ENCODE measurements around the gene DGKI. TPM values are rescaled to one million over a fixed set of nuclear protein-coding genes. Genes with fewer than 3 reads are reported as not detected.
"Not testable (repeated sequence)": the region's sequence is repeated elsewhere in the genome, so short reads cannot be mapped to it uniquely, and the experiment has no call there.

The DGKI gene
- polyA plus RNA-seq, 4 donors = 0.35 to 0.54 TPM; not detected in 2

- WGBS, 3 donors = 80 to 85% (median 82%) methylated on average over 4 of the region's 4 CpGs
- FAIRE-seq (no peak), DNase-seq (no peak)
- H3K27me3 ChIP-seq (ENCODE audit: control insufficient read depth in 3 of 3, insufficient read depth in 3 of 3, low read length in 3 of 3) = no peaks in the 10 kb centered on the region
- no peak overlapping the region for H3K27ac ChIP-seq (ENCODE audit: low read depth in 1 of 3, low read length in 2 of 3)
- H3K4me1 ChIP-seq (ENCODE audit: control insufficient read depth in 3 of 3, insufficient read depth in 2 of 3, low read depth in 1 of 3, low read length in 2 of 3) = no peaks in the 10 kb centered on the region
- H3K4me3 ChIP-seq (ENCODE audit: low read depth in 1 of 3, low read length in 3 of 3) = no peak overlapping the region
- H3K9me3 ChIP-seq (ENCODE audit: control insufficient read depth in 2 of 2, insufficient read depth in 1 of 2, low read depth in 1 of 2, low read length in 1 of 2) = no peaks in the 10 kb centered on the region
- no peaks in the 10 kb centered on the region for H3K36me3 ChIP-seq (ENCODE audit: control insufficient read depth in 3 of 3, insufficient read depth in 2 of 3, low read depth in 1 of 3, low read length in 3 of 3)
Observed at GRCh38 chr7:137718355-137718754, 128.4 kb downstream of the DGKI start.

GRCh38 chr7:137717811-137718271, 128.9 kb downstream of the DGKI start:
- Histone ChIP-seq H3K9me3 (ENCODE audit: control insufficient read depth in 2 of 2, insufficient read depth in 1 of 2, low read depth in 1 of 2, low read length in 1 of 2) (no peaks in the 10 kb centered on the region), H3K4me3 (ENCODE audit: low read depth in 1 of 3, low read length in 3 of 3) (no peak overlapping the region), H3K27ac (ENCODE audit: low read depth in 1 of 3, low read length in 2 of 3) (no peak overlapping the region), H3K27me3 (ENCODE audit: control insufficient read depth in 3 of 3, insufficient read depth in 3 of 3, low read length in 3 of 3) (no peaks in the 10 kb centered on the region), H3K36me3 (ENCODE audit: control insufficient read depth in 3 of 3, insufficient read depth in 2 of 3, low read depth in 1 of 3, low read length in 3 of 3) (no peaks in the 10 kb centered on the region), H3K4me1 (ENCODE audit: control insufficient read depth in 3 of 3, insufficient read depth in 2 of 3, low read depth in 1 of 3, low read length in 2 of 3) (no peaks in the 10 kb centered on the region)
- no peak for FAIRE-seq
- 57 to 60% (median 60%) methylated on average over 7 of the region's 7 CpGs for WGBS, 3 donors
- DNase-seq = no peak

DNA sequence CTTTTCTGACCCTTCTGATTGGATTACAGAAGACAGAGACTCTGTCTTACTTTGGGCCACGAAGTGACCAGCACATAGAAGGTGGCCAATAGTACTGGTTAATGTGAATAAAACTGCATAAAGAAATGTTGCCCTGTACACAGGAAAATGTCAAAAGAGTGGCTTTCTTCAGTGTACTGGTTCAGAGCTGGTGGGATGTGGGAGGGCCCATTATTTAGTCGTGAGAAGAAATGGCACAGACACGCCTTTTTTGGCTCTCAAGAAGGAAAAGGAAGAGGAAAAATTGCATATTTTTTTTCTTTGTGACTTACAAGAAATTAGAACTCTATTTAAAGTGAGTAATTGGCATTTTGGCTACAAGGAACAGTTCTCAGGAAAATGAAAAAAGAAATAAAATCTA, 129.7 kb downstream of the DGKI start:
- H3K36me3 ChIP-seq (ENCODE audit: control insufficient read depth in 3 of 3, insufficient read depth in 2 of 3, low read depth in 1 of 3, low read length in 3 of 3) = no peaks in the 10 kb centered on the region
- FAIRE-seq (no peak), DNase-seq (no peak)
- no peak overlapping the region for H3K4me3 ChIP-seq (ENCODE audit: low read depth in 1 of 3, low read length in 3 of 3)
- no peaks in the 10 kb centered on the region for H3K9me3 ChIP-seq (ENCODE audit: control insufficient read depth in 2 of 2, insufficient read depth in 1 of 2, low read depth in 1 of 2, low read length in 1 of 2)
- no peak overlapping the region for H3K27ac ChIP-seq (ENCODE audit: low read depth in 1 of 3, low read length in 2 of 3)
- 18 to 61% (median 37%) methylated on average over 3 of the region's 3 CpGs for WGBS, 3 donors
- H3K4me1 ChIP-seq (ENCODE audit: control insufficient read depth in 3 of 3, insufficient read depth in 2 of 3, low read depth in 1 of 3, low read length in 2 of 3) = no peaks in the 10 kb centered on the region
- H3K27me3 ChIP-seq (ENCODE audit: control insufficient read depth in 3 of 3, insufficient read depth in 3 of 3, low read length in 3 of 3) = no peaks in the 10 kb centered on the region

DNA sequence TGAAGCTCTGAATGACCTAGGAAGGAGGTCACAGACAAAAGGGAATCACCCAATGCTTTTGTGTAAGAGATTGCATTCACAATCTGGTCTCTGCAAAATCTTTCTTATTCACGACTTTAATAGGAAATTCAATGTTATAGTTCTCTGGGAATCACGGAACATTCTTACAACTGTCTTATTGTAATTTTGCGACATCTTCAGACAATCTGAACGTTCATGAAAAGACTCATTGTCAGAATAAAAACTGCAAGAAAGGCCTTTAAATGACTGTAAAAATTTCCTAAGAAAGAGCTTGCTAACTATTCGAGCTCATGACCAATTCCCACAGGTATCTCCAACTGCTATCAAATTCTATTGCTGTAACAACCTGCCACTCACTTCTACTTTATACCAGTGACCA, 130.7 kb downstream of the DGKI start:
- Histone ChIP-seq H3K36me3 (ENCODE audit: control insufficient read depth in 3 of 3, insufficient read depth in 2 of 3, low read depth in 1 of 3, low read length in 3 of 3) (no peaks in the 10 kb centered on the region), H3K4me1 (ENCODE audit: control insufficient read depth in 3 of 3, insufficient read depth in 2 of 3, low read depth in 1 of 3, low read length in 2 of 3) (no peaks in the 10 kb centered on the region), H3K4me3 (ENCODE audit: low read depth in 1 of 3, low read length in 3 of 3) (no peak overlapping the region), H3K27me3 (ENCODE audit: control insufficient read depth in 3 of 3, insufficient read depth in 3 of 3, low read length in 3 of 3) (no peaks in the 10 kb centered on the region), H3K9me3 (ENCODE audit: control insufficient read depth in 2 of 2, insufficient read depth in 1 of 2, low read depth in 1 of 2, low read length in 1 of 2) (no peaks in the 10 kb centered on the region), H3K27ac (ENCODE audit: low read depth in 1 of 3, low read length in 2 of 3) (no peak overlapping the region)
- DNase-seq (no peak), FAIRE-seq (no peak)
- WGBS, 3 donors = 72 to 78% (median 72%) methylated on average over 5 of the region's 5 CpGs

- no peaks in the 10 kb centered on the region for H3K9me3 ChIP-seq (ENCODE audit: control insufficient read depth in 2 of 2, insufficient read depth in 1 of 2, low read depth in 1 of 2, low read length in 1 of 2)
- no peaks in the 10 kb centered on the region for H3K4me1 ChIP-seq (ENCODE audit: control insufficient read depth in 3 of 3, insufficient read depth in 2 of 3, low read depth in 1 of 3, low read length in 2 of 3)
- no peaks in the 10 kb centered on the region for H3K36me3 ChIP-seq (ENCODE audit: control insufficient read depth in 3 of 3, insufficient read depth in 2 of 3, low read depth in 1 of 3, low read length in 3 of 3)
- FAIRE-seq (no peak), DNase-seq (no peak)
- no peak overlapping the region for H3K4me3 ChIP-seq (ENCODE audit: low read depth in 1 of 3, low read length in 3 of 3)
- no peak overlapping the region for H3K27ac ChIP-seq (ENCODE audit: low read depth in 1 of 3, low read length in 2 of 3)
- no peaks in the 10 kb centered on the region for H3K27me3 ChIP-seq (ENCODE audit: control insufficient read depth in 3 of 3, insufficient read depth in 3 of 3, low read length in 3 of 3)
Observed at GRCh38 chr7:137715533-137715932, 131.2 kb downstream of the DGKI start.

DNA sequence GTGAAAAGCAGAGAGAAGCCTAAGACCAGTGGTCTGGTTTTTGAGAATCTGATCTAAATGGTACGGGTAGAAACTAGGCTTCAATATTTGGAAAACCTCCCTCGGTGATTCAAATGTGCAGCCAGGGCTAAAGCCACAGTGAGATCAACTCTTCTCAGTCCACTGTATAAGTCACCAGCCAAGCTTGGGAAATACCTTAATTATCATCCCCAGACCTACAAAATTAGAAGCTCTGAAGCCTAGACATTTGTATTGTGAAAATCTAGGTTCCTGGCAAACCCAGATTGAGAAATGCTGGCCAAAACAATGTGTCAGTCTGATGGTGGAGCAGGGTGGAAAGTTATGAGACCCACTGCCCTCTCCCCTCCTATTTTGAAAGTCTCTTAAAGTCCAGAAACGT, 131.7 kb downstream of the DGKI start:
- Histone ChIP-seq H3K27me3 (ENCODE audit: control insufficient read depth in 3 of 3, insufficient read depth in 3 of 3, low read length in 3 of 3) (no peaks in the 10 kb centered on the region), H3K27ac (ENCODE audit: low read depth in 1 of 3, low read length in 2 of 3) (no peak overlapping the region), H3K4me3 (ENCODE audit: low read depth in 1 of 3, low read length in 3 of 3) (no peak overlapping the region), H3K36me3 (ENCODE audit: control insufficient read depth in 3 of 3, insufficient read depth in 2 of 3, low read depth in 1 of 3, low read length in 3 of 3) (no peaks in the 10 kb centered on the region), H3K4me1 (ENCODE audit: control insufficient read depth in 3 of 3, insufficient read depth in 2 of 3, low read depth in 1 of 3, low read length in 2 of 3) (no peaks in the 10 kb centered on the region), H3K9me3 (ENCODE audit: control insufficient read depth in 2 of 2, insufficient read depth in 1 of 2, low read depth in 1 of 2, low read length in 1 of 2) (no peaks in the 10 kb centered on the region)
- FAIRE-seq = no peak
- WGBS, 3 donors = 76 to 85% (median 80%) methylated on average over 3 of the region's 3 CpGs
- DNase-seq = no peak

DNA sequence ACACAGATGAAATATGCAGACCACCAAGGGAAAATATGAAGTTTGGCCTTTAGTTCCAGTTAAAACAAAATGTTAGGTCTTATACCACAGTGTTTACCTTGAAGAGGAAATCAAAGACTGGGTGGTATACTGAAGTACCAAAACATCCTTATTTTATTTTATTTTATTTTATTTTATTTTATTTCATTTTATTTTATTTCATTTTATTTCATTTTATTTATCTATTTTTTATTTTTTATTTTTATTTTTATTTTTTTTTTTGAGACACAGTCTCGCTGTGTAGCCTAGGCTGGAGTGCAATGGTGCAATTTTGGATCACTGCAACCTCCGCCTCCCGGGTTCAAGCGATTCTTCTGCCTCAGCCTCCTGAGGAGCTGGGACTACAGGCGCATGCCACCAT, 140.4 kb downstream of the DGKI start:
- H3K27ac ChIP-seq (ENCODE audit: low read depth in 1 of 3, low read length in 2 of 3); H3K27me3 ChIP-seq (ENCODE audit: control insufficient read depth in 3 of 3, insufficient read depth in 3 of 3, low read length in 3 of 3); H3K36me3 ChIP-seq (ENCODE audit: control insufficient read depth in 3 of 3, insufficient read depth in 2 of 3, low read depth in 1 of 3, low read length in 3 of 3); H3K4me1 ChIP-seq (ENCODE audit: control insufficient read depth in 3 of 3, insufficient read depth in 2 of 3, low read depth in 1 of 3, low read length in 2 of 3); DNase-seq; H3K9me3 ChIP-seq (ENCODE audit: control insufficient read depth in 2 of 2, insufficient read depth in 1 of 2, low read depth in 1 of 2, low read length in 1 of 2); FAIRE-seq; H3K4me3 ChIP-seq (ENCODE audit: low read depth in 1 of 3, low read length in 3 of 3): not testable (repeated sequence)
- 93 to 95% (median 94%) methylated on average over 5 of the region's 5 CpGs for WGBS, 3 donors

- Histone ChIP-seq H3K9me3 (ENCODE audit: control insufficient read depth in 2 of 2, insufficient read depth in 1 of 2, low read depth in 1 of 2, low read length in 1 of 2) (no peaks in the 10 kb centered on the region), H3K27ac (ENCODE audit: low read depth in 1 of 3, low read length in 2 of 3) (no peak overlapping the region), H3K4me3 (ENCODE audit: low read depth in 1 of 3, low read length in 3 of 3) (no peak overlapping the region), H3K36me3 (ENCODE audit: control insufficient read depth in 3 of 3, insufficient read depth in 2 of 3, low read depth in 1 of 3, low read length in 3 of 3) (no peaks in the 10 kb centered on the region), H3K27me3 (ENCODE audit: control insufficient read depth in 3 of 3, insufficient read depth in 3 of 3, low read length in 3 of 3) (no peaks in the 10 kb centered on the region), H3K4me1 (ENCODE audit: control insufficient read depth in 3 of 3, insufficient read depth in 2 of 3, low read depth in 1 of 3, low read length in 2 of 3) (no peaks in the 10 kb centered on the region)
- FAIRE-seq = no peak
- DNase-seq = no peak
- WGBS, 3 donors = 86 to 96% (median 93%) methylated on average over 1 of the region's 1 CpG
Observed at GRCh38 chr7:137704723-137705122, 142.1 kb downstream of the DGKI start.

DNA sequence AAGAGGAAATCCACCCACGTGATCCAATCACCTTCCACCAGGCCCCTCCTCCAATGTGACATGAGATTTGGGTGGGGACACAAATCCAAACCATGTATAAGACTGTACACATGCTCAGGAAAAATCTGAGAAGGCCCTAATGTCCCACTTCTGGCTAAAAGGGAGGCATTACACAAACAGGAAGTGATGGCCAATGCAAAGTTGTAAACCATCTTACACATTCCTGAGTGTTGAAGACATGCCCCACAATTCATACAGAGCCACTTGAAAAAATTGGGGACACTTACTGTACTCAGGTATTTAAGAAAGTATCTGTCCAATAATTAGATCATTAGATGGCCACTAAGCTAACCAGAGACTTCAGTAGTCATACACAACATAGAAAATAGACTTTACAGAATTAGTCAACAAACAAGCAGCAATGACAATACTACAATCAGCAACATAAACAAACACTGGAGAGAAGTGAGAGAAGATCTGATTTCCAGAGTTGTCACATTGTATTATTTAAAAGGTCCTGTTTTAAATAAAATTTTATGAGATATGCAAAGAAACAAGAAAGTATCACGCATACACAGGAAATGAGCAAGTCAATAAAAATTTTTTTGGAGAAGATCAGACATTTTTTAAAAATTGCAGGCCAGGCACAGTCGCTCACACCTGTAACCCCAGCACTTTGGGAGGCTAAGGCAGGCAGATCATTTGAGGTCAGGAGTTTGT, 143.3 kb downstream of the DGKI start:
- no peaks in the 10 kb centered on the region for H3K4me1 ChIP-seq (ENCODE audit: control insufficient read depth in 3 of 3, insufficient read depth in 2 of 3, low read depth in 1 of 3, low read length in 2 of 3)
- DNase-seq (no peak), FAIRE-seq (no peak)
- H3K36me3 ChIP-seq (ENCODE audit: control insufficient read depth in 3 of 3, insufficient read depth in 2 of 3, low read depth in 1 of 3, low read length in 3 of 3) = no peaks in the 10 kb centered on the region
- H3K9me3 ChIP-seq (ENCODE audit: control insufficient read depth in 2 of 2, insufficient read depth in 1 of 2, low read depth in 1 of 2, low read length in 1 of 2) = no peaks in the 10 kb centered on the region
- 78 to 84% (median 81%) methylated on average over 3 of the region's 3 CpGs for WGBS, 3 donors
- H3K27ac ChIP-seq (ENCODE audit: low read depth in 1 of 3, low read length in 2 of 3) = no peak overlapping the region
- no peaks in the 10 kb centered on the region for H3K27me3 ChIP-seq (ENCODE audit: control insufficient read depth in 3 of 3, insufficient read depth in 3 of 3, low read length in 3 of 3)
- no peak overlapping the region for H3K4me3 ChIP-seq (ENCODE audit: low read depth in 1 of 3, low read length in 3 of 3)
